H1 (cell line): ENCODE data around the gene SSUH2. TPM values are rescaled to one million over a fixed set of nuclear protein-coding genes. Genes with fewer than 3 reads are reported as not detected.

ENCODE experiments used
- CTCF ChIA-PET: fragments of 300-600 bp; sonication (Branson Sonifier 250); formaldehyde crosslinking; loops from one replicate; lab custom pipeline; 2021; ENCODE audit not compliant: partially characterized antibody; lab: Charles Lee
- POLR2A ChIA-PET: fragments of 300-600 bp; sonication (Branson Sonifier 250); formaldehyde crosslinking; loops from one replicate; lab custom pipeline; 2021; ENCODE audit warnings: inconsistent platforms; ENCODE audit not compliant: partially characterized antibody; lab: Charles Lee
- DNase-seq, 2 experiments: peaks; one replicate each; pipeline versions ENCODE4 v3.0.0 to v3.0.0-alpha.2; 2010 to 2022; ENCODE audit warnings: low spot score in 2 of 2, low read depth in 1 of 2, mixed read lengths in 1 of 2
- FAIRE-seq: peaks from 2 replicates; lab custom pipeline; 2011; peaks lifted over from hg19 to GRCh38; lab: Jason Lieb, UNC
- H2AFZ ChIP-seq: 2 replicates; pipeline ENCODE4 v1.8.1; 2012; ENCODE audit warnings: low read length, inconsistent platforms
- H2AK5ac ChIP-seq: 2 replicates; pipeline ENCODE4 v1.6.1; 2013; ENCODE audit warnings: low read depth, low read length
- H2BK120ac ChIP-seq: replicated peaks from 2 replicates; pipeline ENCODE3; 2013; ENCODE audit warnings: low read depth, low read length, inconsistent platforms
- H2BK12ac ChIP-seq: 2 replicates; pipeline ENCODE4 v1.6.1; 2013; ENCODE audit warnings: low read depth, low read length
- H2BK15ac ChIP-seq: 2 replicates; pipeline ENCODE4 v1.6.1; 2013; ENCODE audit warnings: low read length
- H2BK20ac ChIP-seq: 2 replicates; pipeline ENCODE4 v1.6.1; 2013; ENCODE audit warnings: low read length
- H2BK5ac ChIP-seq: 2 replicates; pipeline ENCODE4 v1.6.1; 2013; ENCODE audit warnings: low read depth, low read length
- H3K14ac ChIP-seq: 2 replicates; pipeline ENCODE4 v1.6.1; 2013; ENCODE audit warnings: inconsistent platforms; ENCODE audit not compliant: insufficient read length
- H3K18ac ChIP-seq: 2 replicates; pipeline ENCODE4 v1.6.1; 2013; ENCODE audit warnings: low read length; ENCODE audit errors: extremely low read depth
- H3K23ac ChIP-seq: 2 replicates; pipeline ENCODE4 v1.6.1; 2013; ENCODE audit warnings: inconsistent platforms; ENCODE audit not compliant: insufficient read length
- H3K23me2 ChIP-seq: 2 replicates; pipeline ENCODE4 v1.6.1; 2013; ENCODE audit warnings: low read depth, low read length
- H3K27ac ChIP-seq: 2 replicates; pipeline ENCODE4 v1.6.1; 2011; ENCODE audit warnings: low read depth, low read length, inconsistent platforms
- H3K27me3 ChIP-seq, 4 experiments: replicated peaks in 1 of 4; 1 replicate in 1 of 4; 2 replicates in 3 of 4; pipeline versions ENCODE4 v1.6.1 to v1.8.1; 2011 to 2013; ENCODE audit warnings: low read length in 3 of 4, mild to moderate bottlenecking in 3 of 4, inconsistent platforms in 2 of 4, mixed read lengths in 2 of 4, moderate library complexity in 1 of 4; ENCODE audit not compliant: control insufficient read depth in 3 of 4, insufficient read depth in 3 of 4; ENCODE audit errors: extremely low read depth in 1 of 4
- H3K36me3 ChIP-seq, 4 experiments: 2 replicates each; pipeline versions ENCODE4 v1.6.1 to v1.8.1; 2011 to 2013; ENCODE audit warnings: mild to moderate bottlenecking in 4 of 4, low read length in 3 of 4, moderate library complexity in 2 of 4, control low read depth in 1 of 4, inconsistent platforms in 1 of 4; ENCODE audit not compliant: insufficient read depth in 4 of 4, control insufficient read depth in 2 of 4
- H3K4ac ChIP-seq: replicated peaks from 2 replicates; pipeline ENCODE3; 2013; ENCODE audit warnings: low read length, low read depth, mixed read lengths, inconsistent platforms; ENCODE audit not compliant: insufficient read length
- H3K4me1 ChIP-seq, 4 experiments: replicated peaks in 1 of 4; 1 replicate in 1 of 4; 2 replicates in 3 of 4; pipeline versions ENCODE4 v1.6.1 to v1.8.1; 2011 to 2013; ENCODE audit warnings: low read length in 3 of 4, inconsistent platforms in 2 of 4, mixed read lengths in 1 of 4; ENCODE audit not compliant: insufficient read depth in 4 of 4, control insufficient read depth in 3 of 4
- H3K4me2 ChIP-seq, 2 experiments: 2 replicates each; pipeline versions ENCODE4 v1.6.1 to v1.8.1; 2011 to 2013; ENCODE audit warnings: low read depth in 2 of 2, low read length in 2 of 2, control low read depth in 1 of 2, inconsistent platforms in 1 of 2, mild to moderate bottlenecking in 1 of 2; ENCODE audit not compliant: insufficient read depth in 1 of 2
- H3K4me3 ChIP-seq, 4 experiments: fragments of 200-600, 300-600 bp in 1 of 4; sonication (generic), shearing (Covaris generic), sonication (Bioruptor Twin) in 1 of 4; 2 replicates each; pipeline versions ENCODE4 v1.5.1 to v1.8.1; 2011 to 2016; ENCODE audit warnings: low read length in 4 of 4, low read depth in 3 of 4, control low read depth in 2 of 4, inconsistent platforms in 2 of 4, mild to moderate bottlenecking in 2 of 4, mixed read lengths in 1 of 4, moderate library complexity in 1 of 4; ENCODE audit not compliant: insufficient read depth in 2 of 4; ENCODE audit errors: extremely low read depth in 1 of 4
- H3K56ac ChIP-seq: replicated peaks from 2 replicates; pipeline ENCODE3; 2013; ENCODE audit warnings: low read depth, mild to moderate bottlenecking, mixed read lengths, low read length, inconsistent platforms; ENCODE audit not compliant: insufficient read length
- H3K79me1 ChIP-seq: 2 replicates; pipeline ENCODE4 v1.6.1; 2013; ENCODE audit warnings: low read depth, low read length, control low read depth
- H3K79me2 ChIP-seq, 2 experiments: 2 replicates each; pipeline versions ENCODE4 v1.6.1 to v1.8.1; 2012 to 2013; ENCODE audit warnings: low read length in 2 of 2, mild to moderate bottlenecking in 2 of 2, inconsistent platforms in 1 of 2; ENCODE audit not compliant: insufficient read depth in 2 of 2, control insufficient read depth in 1 of 2
- H3K9ac ChIP-seq, 4 experiments: replicated peaks in 1 of 4; 1 replicate in 1 of 4; 2 replicates in 3 of 4; pipeline versions ENCODE4 v1.6.1 to v1.8.1; 2011 to 2013; ENCODE audit warnings: low read depth in 3 of 4, low read length in 3 of 4, control low read depth in 2 of 4, mild to moderate bottlenecking in 2 of 4, moderate library complexity in 2 of 4, inconsistent platforms in 1 of 4; ENCODE audit errors: extremely low read depth in 1 of 4
- H3K9me3 ChIP-seq, 2 experiments: 2 replicates each; pipeline versions ENCODE4 v1.6.1 to v1.8.1; 2012 to 2013; ENCODE audit warnings: mild to moderate bottlenecking in 2 of 2, moderate library complexity in 2 of 2, control low read depth in 1 of 2, inconsistent platforms in 1 of 2, low read depth in 1 of 2, low read length in 1 of 2, mixed read lengths in 1 of 2; ENCODE audit not compliant: insufficient read depth in 2 of 2
- H4K20me1 ChIP-seq, 2 experiments: replicated peaks in 1 of 2; 2 replicates each; pipeline versions ENCODE3 to v1.8.1; 2011 to 2013; ENCODE audit warnings: inconsistent platforms in 2 of 2, low read length in 2 of 2, mild to moderate bottlenecking in 1 of 2; ENCODE audit not compliant: insufficient read depth in 2 of 2, control insufficient read depth in 1 of 2
- H4K5ac ChIP-seq: 2 replicates; pipeline ENCODE4 v1.6.1; 2013; ENCODE audit warnings: low read length, low read depth, mixed read lengths, inconsistent platforms; ENCODE audit not compliant: insufficient read length
- H4K8ac ChIP-seq: 2 replicates; pipeline ENCODE4 v1.8.0; 2013; ENCODE audit warnings: mild to moderate bottlenecking, moderate library complexity, low read length, inconsistent platforms; ENCODE audit not compliant: insufficient read depth; ENCODE audit errors: extremely low read depth
- H4K91ac ChIP-seq: replicated peaks from 2 replicates; pipeline ENCODE3; 2013; ENCODE audit warnings: low read length, mixed read lengths, inconsistent platforms; ENCODE audit not compliant: insufficient read length
- ASH2L ChIP-seq: fragments of 200-600, 300-600 bp; sonication (generic); IDR thresholded peaks from one replicate; pipeline ENCODE4 v1.7.1; 2017; ENCODE audit warnings: low read length
- CBX5 ChIP-seq: fragments of 300-800, 300-1000 bp; sonication (generic); IDR thresholded peaks from 2 replicates; pipeline ENCODE4 v1.7.1; 2016; ENCODE audit warnings: antibody characterized with exemption, low read length, low read depth
- CEBPB ChIP-seq: IDR thresholded peaks from 2 replicates; pipeline ENCODE4 v1.6.1; 2012; ENCODE audit warnings: low read depth, low read length
- EGR1 ChIP-seq: IDR thresholded peaks from 2 replicates; pipeline ENCODE4 v1.6.1; 2011; ENCODE audit warnings: low read depth, low read length, borderline replicate concordance
- FOSL1 ChIP-seq: IDR thresholded peaks from 2 replicates; pipeline ENCODE4 v1.6.1; 2011; ENCODE audit warnings: mild to moderate bottlenecking, low read depth, low read length, moderate library complexity; ENCODE audit not compliant: insufficient read depth
- GABPA ChIP-seq: IDR thresholded peaks from 2 replicates; pipeline ENCODE4 v1.6.1; 2011; ENCODE audit warnings: mild to moderate bottlenecking, low read length, moderate library complexity, borderline replicate concordance; ENCODE audit not compliant: insufficient read depth
- KDM1A ChIP-seq: fragments of 200-600, 300-600 bp; sonication (generic); IDR thresholded peaks from 2 replicates; pipeline ENCODE4 v1.7.1; 2016; ENCODE audit warnings: mild to moderate bottlenecking, low read length, borderline replicate concordance
- KDM5A ChIP-seq: fragments of 200-600 bp; IDR thresholded peaks from 2 replicates; pipeline ENCODE4 v1.7.1; 2012; ENCODE audit warnings: mild to moderate bottlenecking, low read length, inconsistent platforms, mixed read lengths
- NRF1 ChIP-seq: IDR thresholded peaks from 2 replicates; pipeline ENCODE4 v1.6.1; 2011; ENCODE audit warnings: mild to moderate bottlenecking, low read depth, low read length, improper control_type of control experiment
- POLR2A ChIP-seq, 2 experiments: IDR thresholded peaks; 1 replicate in 1 of 2; 2 replicates in 1 of 2; pipeline ENCODE4 v1.6.1; 2011; ENCODE audit warnings: low read depth in 2 of 2, low read length in 2 of 2, mild to moderate bottlenecking in 2 of 2; ENCODE audit errors: control extremely low read depth in 1 of 2
- RBBP5 ChIP-seq: IDR thresholded peaks from 2 replicates; pipeline ENCODE4 v1.7.1; 2012; ENCODE audit warnings: low read depth, mild to moderate bottlenecking, inconsistent platforms, low read length, moderate library complexity, borderline replicate concordance
- SIX5 ChIP-seq: IDR thresholded peaks from 2 replicates; pipeline ENCODE4 v1.6.1; 2011; ENCODE audit warnings: mild to moderate bottlenecking, low read depth, low read length
- SRF ChIP-seq: IDR thresholded peaks from 2 replicates; pipeline ENCODE4 v1.6.1; 2011; ENCODE audit warnings: mild to moderate bottlenecking, low read depth, low read length, moderate library complexity
- SUZ12 ChIP-seq: fragments of 200-600 bp; sonication (generic); IDR thresholded peaks from 2 replicates; pipeline ENCODE4 v1.6.1; 2012; ENCODE audit warnings: mild to moderate bottlenecking, inconsistent platforms, low read length, moderate library complexity, mixed read lengths
- TEAD4 ChIP-seq: IDR thresholded peaks from 2 replicates; pipeline ENCODE4 v1.6.1; 2012; ENCODE audit warnings: low read depth, low read length, inconsistent platforms, mixed read lengths
- WGBS, 2 experiments: shearing (Covaris generic) in 1 of 2; methylation state at CpG; one replicate each; pipeline versions ENCODE4 v1.1.6 to v1.1.7; 2013 to 2015; ENCODE audit warnings: low lambda C conversion rate in 2 of 2, mixed read lengths in 2 of 2, inconsistent platforms in 1 of 2, low coverage in 1 of 2, missing lambda C conversion rate in 1 of 2; ENCODE audit not compliant: insufficient replicate concordance in 2 of 2, insufficient coverage in 1 of 2, insufficient read length in 1 of 2; ENCODE audit errors: extremely low coverage in 1 of 2, missing lambda C conversion rate in 1 of 2; 5-methylcytosine and 5-hydroxymethylcytosine counted together
- polyA plus RNA-seq, 7 experiments: library from polyadenylated mRNA; depleted of rRNA in 3 of 7; stranded (reverse) in 5 of 7; unstranded in 2 of 7; fragments of >200 nt in 5 of 7; fragments of 200-250 nt in 2 of 7; gene quantifications; 1 replicate in 5 of 7; 2 replicates in 1 of 7; 4 replicates in 1 of 7; pipeline versions ENCODE4 v1.2.1 to v1.2.3, GENCODE V29; 2011 to 2013; ENCODE audit warnings: missing spikeins in 2 of 7, mixed read lengths in 2 of 7
- total RNA-seq: library from RNA; stranded (reverse); fragmentation: NEBNext Ultra II Directional; extraction: Animal tissue kit (Norgen Biotek cat#: 25700); gene quantifications from 2 replicates; pipeline ENCODE4 v1.2.1, GENCODE V29; 2021

The SSUH2 gene
- total and polyA plus RNA-seq, 2 of the 8 experiments (the other 6 are each of a cell fraction or from before 2014, with no cell fraction given), result 0.62 to 0.69 TPM

DNA sequence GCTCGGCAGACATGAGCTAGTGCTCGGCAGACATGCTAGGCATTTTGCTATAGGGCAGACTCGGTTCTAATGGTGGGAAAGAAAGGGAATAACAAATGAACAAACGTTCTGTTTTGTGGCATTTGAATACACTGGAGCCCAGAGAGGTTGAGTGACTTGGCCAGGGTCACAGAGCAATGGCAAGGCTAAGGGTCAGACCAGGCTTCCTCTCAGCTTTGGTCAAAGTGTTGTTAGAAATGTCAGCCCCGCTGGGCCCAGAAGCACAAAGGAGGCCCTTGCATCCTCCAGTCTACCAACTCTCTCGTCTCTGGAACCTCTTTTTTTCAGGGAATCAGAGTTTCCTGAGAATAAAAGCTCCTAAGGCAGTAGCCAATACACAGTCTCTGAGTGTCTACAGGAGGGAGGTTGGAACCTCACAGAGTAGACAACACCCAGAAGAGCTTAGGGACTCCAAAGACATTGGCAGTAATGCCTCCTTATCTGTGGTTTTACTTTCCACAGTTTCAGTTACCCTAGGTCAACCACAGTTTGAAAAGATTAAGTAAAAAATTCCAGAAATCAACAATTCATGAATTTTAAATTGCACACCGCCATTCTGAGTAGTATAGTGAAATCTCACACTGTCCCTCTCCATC, 47.3 kb downstream of the SSUH2 start:
- Histone ChIP-seq H3K14ac (no peak overlapping the region), H3K36me3 (no peaks in the 10 kb centered on the region), H3K56ac (no peak overlapping the region), H3K9me3 (no peaks in the 10 kb centered on the region), H3K9ac (no peak overlapping the region), H2AK5ac (no peak overlapping the region), H3K79me2 (no peaks in the 10 kb centered on the region), H2BK12ac (no peak overlapping the region), H3K27me3 (no peaks in the 10 kb centered on the region), H2BK5ac (no peak overlapping the region), H3K18ac (no peak overlapping the region), H3K79me1 (no peaks in the 10 kb centered on the region), H3K4ac (no peak overlapping the region), H2BK120ac (no peak overlapping the region), H2BK15ac (no peak overlapping the region), H2BK20ac (no peak overlapping the region), H3K23ac (no peak overlapping the region), H3K27ac (no peak overlapping the region), H4K8ac (no peak overlapping the region), H4K5ac (no peak overlapping the region), H3K23me2 (peaks cover 3% of the 10 kb centered on the region; the same call in 1 of the 2 replicates), H3K4me1 (no peaks in the 10 kb centered on the region), H4K20me1 (peaks cover 0 to 1% of the 10 kb centered on the region in 2 experiments), H4K91ac (no peak overlapping the region), H3K4me2 (no peak overlapping the region), H3K4me3 (no peak overlapping the region), H2AFZ (no peak overlapping the region)
- FAIRE-seq (no peak), DNase-seq (no peak)
- ChIA-PET POLR2A (no interaction called here), CTCF (interaction anchor here (0.6 to 1.1 kb wide), 3 partner anchors 10 to 20 kb away, joined by 3 read pairs; no protein-coding TSS in a partner anchor)
- WGBS, 2 experiments, result 86% methylated on average over 7 of the region's 7 CpGs; no CpG with 5 or more reads in 1 of the 2 experiments
- TF ChIP-seq SIX5 (no peak), TEAD4 (no peak), RBBP5 (no peak), SUZ12 (no peak), KDM5A (no peak), KDM1A (no peak), FOSL1 (no peak), CBX5 (no peak), EGR1 (no peak), SRF (no peak), CEBPB (no peak), ASH2L (no peak), GABPA (no peak), POLR2A (IDR thresholded peaks at IDR 0.05; ENCODE audit: control extremely low read depth in 1 of 2, low read depth in 2 of 2, low read length in 2 of 2) (no peak), NRF1 (no peak)
